Inferior parietal cortex (tissue), 1 donor: ENCODE data around the gene SKIC3.

Experiments
- DNase-seq: peaks from one replicate; pipeline ENCODE4 v3.0.0-alpha.2; 2016; ENCODE audit errors: extremely low spot score

Gene SKIC3

GRCh38 chr5:95554647-95555548 is at the start of gene SKIC3, which contains the start of gene ARSK:
Gene SKIC3, minus strand, starts transcription at chr5:95554977. Its CDS starts 7,827 bp downstream, at chr5:95547150.
Gene ARSK, plus strand, starts transcription at chr5:95555101. Its CDS starts 178 bp downstream, at chr5:95555279.
- peak; percentile 100 for DNase-seq

GRCh38 chr5:95600557-95600956 is 45.8 kb upstream of the SKIC3 start:
- DNase-seq, result no peak

GRCh38 chr5:95599252-95599651 is 44.5 kb upstream of the SKIC3 start:
- DNase-seq, result no peak

- DNase-seq, result no peak
Observed at GRCh38 chr5:95595289-95595931, 40.6 kb upstream of the SKIC3 start.

GRCh38 chr5:95591490-95591901 is 36.7 kb upstream of the SKIC3 start:
- DNase-seq, result no peak

GRCh38 chr5:95590880-95591279 is 36.1 kb upstream of the SKIC3 start:
- no peak for DNase-seq

GRCh38 chr5:95583992-95584391 is 29.2 kb upstream of the SKIC3 start:
- DNase-seq, result no peak

- DNase-seq, result no peak
Observed at GRCh38 chr5:95581576-95581975, 26.8 kb upstream of the SKIC3 start.

- no peak for DNase-seq
Observed at GRCh38 chr5:95572016-95572415, 17.2 kb upstream of the SKIC3 start.

GRCh38 chr5:95565280-95565920 is 10.6 kb upstream of the SKIC3 start:
- DNase-seq, result no peak

GRCh38 chr5:95564450-95564849 is 9.7 kb upstream of the SKIC3 start:
- no peak for DNase-seq

GRCh38 chr5:95563367-95563766 is 8.6 kb upstream of the SKIC3 start:
- no peak for DNase-seq

- DNase-seq, result no peak
Observed at GRCh38 chr5:95562282-95562681, 7.5 kb upstream of the SKIC3 start.

- DNase-seq, result no peak
Observed at GRCh38 chr5:95557841-95558240, 3.1 kb upstream of the SKIC3 start.

GRCh38 chr5:95555553-95555952 is 776 bp upstream of the SKIC3 start:
- peak; percentile 20 for DNase-seq

- no peak for DNase-seq
Observed at GRCh38 chr5:95554331-95554646, 488 bp downstream of the SKIC3 start.

- no peak for DNase-seq
Observed at GRCh38 chr5:95549030-95549429, 5.7 kb downstream of the SKIC3 start.

GRCh38 chr5:95543017-95543705 is 11.6 kb downstream of the SKIC3 start:
- no peak for DNase-seq

- DNase-seq, result no peak
Observed at GRCh38 chr5:95537501-95537900, 17.3 kb downstream of the SKIC3 start.

GRCh38 chr5:95533761-95534160 is 21.0 kb downstream of the SKIC3 start:
- DNase-seq, result no peak

GRCh38 chr5:95533106-95533505 is 21.7 kb downstream of the SKIC3 start:
- DNase-seq, result no peak

GRCh38 chr5:95532415-95532814 is 22.4 kb downstream of the SKIC3 start:
- DNase-seq, result no peak
